ENCODE results near the gene CHIC2.

- TF ChIP-seq POLR2A (IDR thresholded peaks at IDR 0.05; ENCODE audit: control extremely low read depth in 1 of 2, low read depth in 2 of 2, low read length in 2 of 2) = no peak
- TF ChIP-seq TAF1 (IDR thresholded peaks at IDR 0.05; ENCODE audit: low read depth, low read length) = no peak
- no peak for TF ChIP-seq CTCF (IDR thresholded peaks at IDR 0.05; ENCODE audit: control extremely low read depth in 1 of 3, insufficient read depth in 1 of 3, low read depth in 1 of 3, low read length in 3 of 3)
- no peak for TF ChIP-seq RBBP5 (IDR thresholded peaks at IDR 0.05; ENCODE audit: borderline replicate concordance, low read depth, low read length)
- no peak for TF ChIP-seq POLR2AphosphoS5 (IDR thresholded peaks at IDR 0.05; ENCODE audit: low read depth, low read length)
- TF ChIP-seq EP300 (IDR thresholded peaks at IDR 0.05; ENCODE audit: borderline replicate concordance in 1 of 2, low read depth in 2 of 2, low read length in 2 of 2) = no peak
These were observed 3.3 kb downstream of the CHIC2 start for GRCh38 chr4:54061067-54061466.

Measured in H1 (cell line).